GM18519 (cell line): ENCODE data around the gene JAZF1.

Experiments
- ATAC-seq: cut with Tn5 transposase; IDR thresholded peaks from one replicate; pipeline ENCODE4 v1.9.1; 2021; ENCODE audit warnings: mild to moderate bottlenecking, moderate library complexity; ENCODE audit not compliant: unreplicated experiment, low FRiP score

JAZF1 gene

GRCh38 chr7:27995228-27995627, 185.4 kb downstream of the JAZF1 start:
- ATAC-seq = no peak

GRCh38 chr7:27994639-27995038, 186.0 kb downstream of the JAZF1 start:
- ATAC-seq = no peak

DNA sequence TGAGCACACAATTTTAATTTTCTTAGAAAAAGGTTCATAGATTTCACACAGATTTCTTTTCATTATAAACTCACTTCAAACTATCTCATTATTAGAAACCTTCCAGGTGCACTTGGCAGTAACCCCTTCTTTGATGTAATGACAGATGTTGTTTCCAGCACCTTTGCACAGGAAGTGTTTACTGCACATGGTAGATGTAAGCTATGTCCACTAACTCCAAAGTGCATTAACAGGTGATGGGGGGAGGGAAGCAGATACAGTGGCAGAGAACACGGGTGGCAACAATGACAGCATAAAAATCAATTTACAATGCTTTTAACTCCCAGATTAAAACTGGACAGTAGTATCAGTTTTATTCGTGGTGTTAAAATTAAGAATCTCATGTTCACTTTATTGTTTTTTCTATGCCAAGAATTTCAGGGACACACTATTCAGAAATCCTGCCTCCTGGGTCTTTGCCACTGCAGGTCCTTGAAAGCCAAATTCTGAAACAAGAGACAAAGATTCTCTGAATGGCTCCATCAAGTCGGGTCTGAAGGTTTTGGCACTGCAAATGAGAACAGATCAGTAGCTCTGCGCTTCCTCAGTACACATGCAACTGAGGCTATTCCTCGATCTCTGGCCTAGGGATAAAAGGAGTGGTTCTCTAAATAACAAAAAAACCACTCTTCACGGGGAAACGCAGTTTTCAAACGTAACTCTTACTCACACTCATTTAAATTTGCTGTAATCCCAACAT, 187.7 kb downstream of the JAZF1 start:
- ATAC-seq = no peak

DNA sequence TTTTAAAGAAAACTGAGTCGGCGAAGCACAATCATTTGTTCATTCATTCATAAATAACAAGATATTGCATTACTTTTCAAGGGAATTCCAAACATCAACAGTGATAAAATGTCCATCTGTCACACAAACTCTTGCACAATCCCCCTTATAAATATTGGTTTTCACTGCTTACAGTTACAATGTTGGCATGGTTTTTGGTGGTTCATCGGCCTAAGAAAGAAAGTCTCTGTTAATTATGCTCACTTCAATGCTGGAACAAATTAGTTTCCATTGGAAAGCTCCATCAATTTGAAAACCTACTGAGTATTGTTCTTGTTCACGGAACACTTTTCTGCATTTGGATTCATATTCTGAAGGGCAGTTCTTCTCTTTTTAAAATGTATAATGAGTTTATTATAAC, 188.5 kb downstream of the JAZF1 start:
- no peak for ATAC-seq

DNA sequence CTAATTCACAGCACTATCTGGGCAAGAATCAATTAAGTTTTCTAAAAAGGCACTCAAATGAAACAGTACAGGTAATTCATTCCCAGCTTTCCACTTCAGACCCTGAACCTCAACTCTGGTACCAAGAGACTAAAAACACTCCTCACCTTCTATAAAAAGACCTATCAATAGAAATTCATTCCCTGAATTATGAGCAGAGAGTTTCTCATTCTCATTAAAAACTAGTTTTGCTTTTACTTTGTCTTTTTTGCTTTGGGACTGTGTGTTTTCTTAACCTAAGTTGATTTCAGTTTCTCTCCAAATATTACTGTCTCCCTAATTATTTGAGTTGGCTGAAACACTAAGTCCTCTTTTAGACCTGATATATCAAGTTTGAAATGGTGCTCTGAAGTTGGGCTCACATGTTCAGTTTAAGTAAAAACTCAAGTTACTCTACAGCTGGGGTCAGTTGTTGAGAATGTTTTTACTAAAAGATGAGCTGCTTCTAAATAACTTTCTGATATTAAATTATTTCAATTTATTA, 189.5 kb downstream of the JAZF1 start:
- no peak for ATAC-seq

DNA sequence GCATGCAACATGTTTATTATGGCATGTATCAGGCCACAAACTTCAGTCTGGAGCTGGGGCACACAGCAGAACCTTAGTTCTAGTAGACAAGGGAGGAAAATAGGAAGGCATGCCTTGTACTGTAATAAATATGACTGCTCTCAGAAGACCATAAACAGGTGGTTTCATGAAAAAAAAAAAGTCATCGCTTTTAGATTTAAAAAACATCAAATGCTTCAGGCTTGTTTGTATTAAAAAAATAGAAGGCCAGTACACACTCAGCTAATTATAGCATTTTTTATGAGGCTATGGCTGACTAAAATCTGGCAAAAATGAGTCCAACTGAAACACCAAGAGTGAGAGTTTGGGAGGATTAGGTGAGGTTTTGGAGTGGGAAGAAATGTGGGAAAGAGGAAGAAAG, 204.1 kb downstream of the JAZF1 start:
- no peak for ATAC-seq

DNA sequence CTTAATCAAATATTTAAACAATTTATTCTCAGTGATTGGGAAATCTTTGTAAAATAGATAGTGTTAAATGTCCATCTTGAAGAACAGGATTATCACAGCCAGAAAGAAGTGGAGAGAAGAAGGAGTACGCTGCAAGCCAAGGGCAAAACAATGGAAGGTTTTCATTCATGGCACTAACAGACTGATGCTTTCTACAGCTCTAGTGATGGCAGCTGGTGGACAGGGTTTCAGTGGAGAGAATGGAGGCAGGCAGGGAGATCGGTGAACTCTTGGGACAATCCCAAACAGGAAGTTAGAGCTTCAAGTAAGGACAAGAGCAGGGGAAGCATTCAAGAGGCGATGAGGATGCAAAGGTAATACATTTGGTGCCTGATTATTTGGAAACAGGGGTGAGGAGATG, 207.0 kb downstream of the JAZF1 start:
- no peak for ATAC-seq

DNA sequence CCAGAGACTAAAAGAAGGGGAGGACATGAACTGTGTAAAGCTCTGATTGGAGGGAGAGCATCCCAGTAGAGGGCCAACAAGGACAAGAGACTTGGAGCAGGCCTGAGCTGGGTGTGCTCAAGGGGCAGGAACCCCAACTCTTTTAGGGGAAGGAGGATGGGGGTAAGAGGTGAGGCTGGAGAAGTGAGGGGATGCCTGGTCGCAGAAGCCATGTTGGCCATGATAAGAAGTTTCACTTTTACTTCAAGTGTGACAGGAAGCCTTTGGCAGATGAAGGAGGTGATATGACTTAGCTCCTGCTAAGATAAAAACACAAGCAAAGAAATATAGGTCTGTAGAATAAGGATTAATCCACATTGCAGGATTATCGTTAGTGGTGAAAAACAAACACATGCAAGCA, 208.3 kb downstream of the JAZF1 start:
- ATAC-seq = no peak

- ATAC-seq = no peak
These were observed 209.3 kb downstream of the JAZF1 start for GRCh38 chr7:27971171-27971812.

DNA sequence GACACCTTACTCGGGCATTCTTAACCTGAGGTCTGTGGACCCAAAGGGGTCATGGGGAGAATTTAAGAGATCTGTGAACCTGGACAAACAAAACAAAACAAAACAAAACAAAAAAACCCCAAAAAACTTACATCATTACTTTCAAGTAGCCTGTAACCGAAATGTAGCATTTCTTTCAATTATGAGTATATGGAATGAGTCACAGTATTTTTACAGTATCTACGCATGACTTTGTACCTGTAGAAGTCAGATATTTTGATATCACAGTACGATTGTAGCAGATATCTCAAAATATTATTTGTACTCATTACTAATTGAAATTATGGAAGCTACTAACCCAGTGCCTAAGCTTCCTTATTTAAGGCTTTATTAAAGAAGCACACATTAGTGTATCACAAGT, 210.2 kb downstream of the JAZF1 start:
- ATAC-seq = no peak

- ATAC-seq = no peak
These were observed 211.2 kb downstream of the JAZF1 start for GRCh38 chr7:27969346-27969745.

DNA sequence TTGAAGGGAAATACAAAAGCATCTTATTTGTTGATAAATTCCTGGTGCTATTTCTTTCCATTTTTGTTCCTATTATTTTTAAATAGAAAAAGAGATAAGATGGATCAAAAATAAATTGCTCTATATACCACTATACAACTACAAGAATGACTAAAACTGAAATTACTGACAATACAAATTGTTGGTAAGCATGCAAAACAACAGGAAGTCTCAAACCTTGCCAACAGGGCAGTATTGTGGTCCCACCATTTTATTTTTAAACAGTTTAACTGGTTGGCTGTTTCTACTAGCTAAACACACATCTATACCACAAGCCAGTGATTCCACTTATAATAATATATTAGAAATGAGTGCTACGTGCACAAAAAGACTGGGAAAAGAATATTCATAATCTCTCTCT, 213.0 kb downstream of the JAZF1 start:
- ATAC-seq = no peak

GRCh38 chr7:27966219-27966780, 214.3 kb downstream of the JAZF1 start:
- ATAC-seq = no peak

DNA sequence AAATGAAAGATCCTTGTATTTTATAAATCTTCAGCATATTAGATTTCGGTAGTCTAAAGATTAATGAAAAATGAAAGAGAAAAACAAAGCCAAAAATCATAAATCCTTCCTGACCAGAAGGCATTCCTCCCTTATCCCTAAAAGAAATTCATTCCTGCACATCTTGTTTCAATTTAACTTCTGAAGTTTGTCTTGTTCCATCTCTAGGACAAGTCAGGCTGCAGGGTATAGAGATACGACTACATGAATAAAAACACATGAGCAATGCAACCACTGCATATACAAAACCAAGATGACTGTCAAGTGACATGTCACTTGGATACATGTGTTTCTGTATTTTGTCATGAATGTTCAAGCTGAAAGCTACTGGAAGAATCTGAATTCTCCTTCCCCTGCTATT, 214.9 kb downstream of the JAZF1 start:
- no peak for ATAC-seq

GRCh38 chr7:27964820-27965219, 215.8 kb downstream of the JAZF1 start:
- no peak for ATAC-seq

DNA sequence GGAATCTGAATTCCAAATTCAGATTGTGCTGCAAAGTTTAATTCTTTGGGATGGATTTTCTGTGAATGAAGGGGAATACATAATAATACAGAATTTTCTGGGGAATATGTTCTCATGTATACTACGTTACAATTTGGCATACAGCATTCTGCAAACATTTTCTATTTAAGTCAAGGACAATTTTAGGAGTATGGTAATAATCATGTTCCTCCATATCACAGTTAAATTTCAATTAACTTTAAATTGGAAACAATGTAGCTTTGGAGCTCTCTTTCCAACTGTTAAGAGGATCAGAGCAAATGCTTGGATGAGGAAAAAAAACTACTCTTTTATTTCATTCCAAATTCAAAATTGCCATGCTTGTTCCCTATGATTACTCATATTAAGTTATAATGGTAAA, 217.5 kb downstream of the JAZF1 start:
- no peak for ATAC-seq

GRCh38 chr7:27962273-27962672, 218.3 kb downstream of the JAZF1 start:
- ATAC-seq = no peak

- ATAC-seq = no peak
These were observed 219.3 kb downstream of the JAZF1 start for GRCh38 chr7:27961255-27961654.

- ATAC-seq = no peak
These were observed 220.2 kb downstream of the JAZF1 start for GRCh38 chr7:27960415-27960814.

GRCh38 chr7:27958933-27959548, 221.6 kb downstream of the JAZF1 start:
- ATAC-seq = no peak

GRCh38 chr7:27955596-27955995, 225.0 kb downstream of the JAZF1 start:
- ATAC-seq = no peak
